ENCODE data around the gene TTI1.

TTI1 gene

GRCh38 chr20:37988306-37988954, 44.8 kb downstream of the TTI1 start:
- DNase-seq (ENCODE audit: low spot score): no peak
- in situ Hi-C loops (cut with MboI; ENCODE audit: low sequenced_read_pairs, unreplicated experiment): no loop called here
- no peak for TF ChIP-seq CTCF (IDR thresholded peaks at IDR 0.05; ENCODE audit: borderline replicate concordance, control extremely low read depth, extremely low read depth, insufficient read depth, missing control alignments)

GRCh38 chr20:37987602-37988290, 45.5 kb downstream of the TTI1 start:
- TF ChIP-seq CTCF (IDR thresholded peaks at IDR 0.05; ENCODE audit: borderline replicate concordance, control extremely low read depth, extremely low read depth, insufficient read depth, missing control alignments): no peak
- DNase-seq (ENCODE audit: low spot score): no peak
- in situ Hi-C loops (cut with MboI; ENCODE audit: low sequenced_read_pairs, unreplicated experiment): no loop called here

- DNase-seq (ENCODE audit: low spot score): no peak
- in situ Hi-C loops (cut with MboI; ENCODE audit: low sequenced_read_pairs, unreplicated experiment): no loop called here
- no peak for TF ChIP-seq CTCF (IDR thresholded peaks at IDR 0.05; ENCODE audit: borderline replicate concordance, control extremely low read depth, extremely low read depth, insufficient read depth, missing control alignments)
Measured at GRCh38 chr20:37986873-37987601, 46.2 kb downstream of the TTI1 start.

- no peak for TF ChIP-seq CTCF (IDR thresholded peaks at IDR 0.05; ENCODE audit: borderline replicate concordance, control extremely low read depth, extremely low read depth, insufficient read depth, missing control alignments)
- no peak for DNase-seq (ENCODE audit: low spot score)
- in situ Hi-C loops (cut with MboI; ENCODE audit: low sequenced_read_pairs, unreplicated experiment): no loop called here
Measured at GRCh38 chr20:37986044-37986858, 47.0 kb downstream of the TTI1 start.

- DNase-seq (ENCODE audit: low spot score): no peak
- no peak for TF ChIP-seq CTCF (IDR thresholded peaks at IDR 0.05; ENCODE audit: borderline replicate concordance, control extremely low read depth, extremely low read depth, insufficient read depth, missing control alignments)
- in situ Hi-C loops (cut with MboI; ENCODE audit: low sequenced_read_pairs, unreplicated experiment): no loop called here
Measured at GRCh38 chr20:37984018-37984785, 49.1 kb downstream of the TTI1 start.

All from GM13976 (cell line).